Measurements from ENCODE around the gene PIM2.

GRCh38 chrX:48942895-48943294 is 24.1 kb upstream of the PIM2 start:
- TF ChIP-seq TAF1 (IDR thresholded peaks at IDR 0.05; ENCODE audit: borderline replicate concordance, low read depth, low read length) (no peak), POLR2A (IDR thresholded peaks at IDR 0.05; ENCODE audit: low read depth, low read length) (no peak), POLR2AphosphoS5 (IDR thresholded peaks at IDR 0.05; ENCODE audit: low read depth, low read length) (no peak)
